Osteoblast (primary cell): Measurements from ENCODE around the gene GPR84. TPM values are rescaled to one million over a fixed set of nuclear protein-coding genes. Genes with fewer than 3 reads are reported as not detected.

Experiments used
- DNase-seq: peaks from one replicate; pipeline ENCODE4 v3.0.0; 2011; ENCODE audit warnings: low spot score, mixed read lengths; ENCODE audit not compliant: insufficient read length; ENCODE audit errors: missing footprints
- H2AFZ ChIP-seq: 2 replicates; pipeline ENCODE4 v1.6.0; 2011; ENCODE audit warnings: mild to moderate bottlenecking, low read length
- H3K27ac ChIP-seq: 2 replicates; pipeline ENCODE4 v1.5.1; 2011; ENCODE audit warnings: mild to moderate bottlenecking, low read depth, low read length, moderate library complexity
- H3K27me3 ChIP-seq: 2 replicates; pipeline ENCODE4 v1.6.0; 2012; ENCODE audit warnings: mild to moderate bottlenecking, control low read depth, inconsistent platforms, low read length, moderate library complexity; ENCODE audit not compliant: insufficient read depth
- H3K36me3 ChIP-seq: 2 replicates; pipeline ENCODE4 v1.5.1; 2011; ENCODE audit warnings: mild to moderate bottlenecking, low read length, control low read depth, moderate library complexity; ENCODE audit not compliant: insufficient read depth
- H3K4me1 ChIP-seq: 2 replicates; pipeline ENCODE4 v1.5.1; 2011; ENCODE audit warnings: mild to moderate bottlenecking, low read length, control low read depth, moderate library complexity; ENCODE audit not compliant: insufficient read depth
- H3K4me2 ChIP-seq: 2 replicates; pipeline ENCODE4 v1.6.0; 2011; ENCODE audit warnings: mild to moderate bottlenecking, low read length; ENCODE audit not compliant: insufficient read depth
- H3K4me3 ChIP-seq: fragments of 200-600 bp; sonication (generic); 3 replicates; pipeline ENCODE4 v1.5.1; 2012; ENCODE audit warnings: mild to moderate bottlenecking, low read length, inconsistent platforms; ENCODE audit not compliant: insufficient read depth
- H3K79me2 ChIP-seq: 2 replicates; pipeline ENCODE4 v1.6.0; 2012; ENCODE audit warnings: mild to moderate bottlenecking, low read length, control low read depth, inconsistent platforms; ENCODE audit not compliant: insufficient read depth
- H3K9me3 ChIP-seq: 2 replicates; pipeline ENCODE4 v1.5.1; 2011; ENCODE audit warnings: low read depth, low read length, control low read depth
- H4K20me1 ChIP-seq: 2 replicates; pipeline ENCODE4 v1.6.0; 2012; ENCODE audit warnings: mild to moderate bottlenecking, low read length, control low read depth; ENCODE audit not compliant: insufficient read depth
- total RNA-seq: library from RNA; depleted of rRNA; stranded (reverse); fragments of >200 nt; gene quantifications from 2 replicates; pipeline ENCODE4 v1.2.3, GENCODE V29; 2012
- TF ChIP-seq, protein P1 (sequence below): IDR thresholded peaks from 2 replicates; pipeline ENCODE4 v1.5.1; 2011; ENCODE audit warnings: mild to moderate bottlenecking, low read depth, low read length, moderate library complexity; ENCODE audit errors: extremely low read depth

Gene GPR84
- total RNA-seq, 1 donor, result 0.36 TPM

GRCh38 chr12:54411391-54412241 is 47.3 kb upstream of the GPR84 start:
- Histone ChIP-seq H3K4me3 (no peak overlapping the region), H3K79me2 (peaks cover 91% of the 10 kb centered on the region), H3K36me3 (peaks cover 51% of the 10 kb centered on the region), H3K4me2 (peak overlapping the region; percentile 25), H3K9me3 (no peaks in the 10 kb centered on the region), H4K20me1 (peaks cover 59% of the 10 kb centered on the region), H2AFZ (no peak overlapping the region), H3K4me1 (peaks cover 55% of the 10 kb centered on the region), H3K27me3 (no peaks in the 10 kb centered on the region), H3K27ac (peak overlapping the region; percentile 86)
- TF ChIP-seq, protein P1, sequence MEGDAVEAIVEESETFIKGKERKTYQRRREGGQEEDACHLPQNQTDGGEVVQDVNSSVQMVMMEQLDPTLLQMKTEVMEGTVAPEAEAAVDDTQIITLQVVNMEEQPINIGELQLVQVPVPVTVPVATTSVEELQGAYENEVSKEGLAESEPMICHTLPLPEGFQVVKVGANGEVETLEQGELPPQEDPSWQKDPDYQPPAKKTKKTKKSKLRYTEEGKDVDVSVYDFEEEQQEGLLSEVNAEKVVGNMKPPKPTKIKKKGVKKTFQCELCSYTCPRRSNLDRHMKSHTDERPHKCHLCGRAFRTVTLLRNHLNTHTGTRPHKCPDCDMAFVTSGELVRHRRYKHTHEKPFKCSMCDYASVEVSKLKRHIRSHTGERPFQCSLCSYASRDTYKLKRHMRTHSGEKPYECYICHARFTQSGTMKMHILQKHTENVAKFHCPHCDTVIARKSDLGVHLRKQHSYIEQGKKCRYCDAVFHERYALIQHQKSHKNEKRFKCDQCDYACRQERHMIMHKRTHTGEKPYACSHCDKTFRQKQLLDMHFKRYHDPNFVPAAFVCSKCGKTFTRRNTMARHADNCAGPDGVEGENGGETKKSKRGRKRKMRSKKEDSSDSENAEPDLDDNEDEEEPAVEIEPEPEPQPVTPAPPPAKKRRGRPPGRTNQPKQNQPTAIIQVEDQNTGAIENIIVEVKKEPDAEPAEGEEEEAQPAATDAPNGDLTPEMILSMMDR, result no peak
- peak; percentile 99 for DNase-seq

DNA sequence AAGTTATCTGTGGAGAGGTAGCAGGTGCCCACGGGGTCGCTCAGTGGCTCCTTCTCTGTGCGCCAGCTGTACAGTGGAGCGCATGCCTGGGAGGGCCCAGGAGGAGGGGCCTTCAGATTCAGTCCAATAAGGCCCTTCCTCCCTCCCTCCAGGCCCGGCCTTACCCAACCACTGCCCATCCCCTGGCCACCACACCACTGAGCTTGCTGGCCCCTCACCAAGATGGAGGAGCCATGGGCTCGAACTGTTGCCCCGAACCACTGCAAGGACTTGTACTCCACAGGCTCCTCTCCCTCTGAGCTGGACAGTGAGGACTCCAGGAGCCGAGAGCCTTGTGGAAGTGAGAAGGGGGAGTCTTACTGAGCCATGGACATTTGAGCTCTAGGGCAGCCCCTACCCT is 45.0 kb upstream of the GPR84 start:
- H3K27ac ChIP-seq, result peak overlapping the region; percentile 46
- peaks cover 34% of the 10 kb centered on the region for H3K4me1 ChIP-seq
- peaks cover 90% of the 10 kb centered on the region for H3K79me2 ChIP-seq

DNA sequence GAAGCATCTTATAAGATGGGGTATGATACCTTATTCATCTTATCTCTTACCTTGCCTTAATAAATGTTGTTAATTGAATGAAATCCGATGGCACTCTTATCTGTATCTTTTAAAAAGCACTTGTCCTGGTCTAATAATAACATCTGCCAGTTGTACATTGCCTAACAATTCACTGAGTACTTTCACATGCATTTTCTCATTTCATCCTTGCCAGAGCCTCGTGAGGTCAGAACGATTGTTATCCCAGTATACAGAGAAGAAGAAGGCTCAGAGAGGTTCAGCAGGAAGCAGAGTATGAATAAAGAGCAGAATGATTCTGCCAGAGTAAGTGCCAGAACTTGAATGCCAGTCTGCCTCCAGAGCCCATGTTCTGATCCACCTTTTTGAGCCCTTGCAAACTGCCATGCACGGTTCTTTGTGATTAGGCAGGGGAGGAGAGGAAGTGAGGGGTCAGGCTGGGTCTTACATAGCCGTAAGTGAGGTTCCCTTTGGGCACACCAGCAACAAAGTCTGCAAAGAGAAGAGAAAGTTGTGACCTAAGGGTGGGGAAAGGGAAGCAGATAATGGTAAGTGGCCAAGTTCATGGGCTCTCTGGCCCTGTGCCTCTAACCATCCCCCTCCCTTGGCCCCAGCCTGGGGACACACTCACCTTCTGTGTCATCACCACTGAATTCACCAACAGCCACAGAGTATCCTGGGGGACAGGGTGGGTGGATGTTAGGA is 43.1 kb upstream of the GPR84 start:
- Histone ChIP-seq H3K9me3 (no peaks in the 10 kb centered on the region), H2AFZ (no peak overlapping the region), H4K20me1 (peaks cover 55% of the 10 kb centered on the region), H3K4me1 (peaks cover 15% of the 10 kb centered on the region), H3K79me2 (peaks cover 77% of the 10 kb centered on the region), H3K4me3 (no peak overlapping the region), H3K27me3 (no peaks in the 10 kb centered on the region), H3K27ac (peak overlapping the region; percentile 22), H3K4me2 (no peak overlapping the region), H3K36me3 (peaks cover 88% of the 10 kb centered on the region)
- peak; percentile 22 for DNase-seq
- TF ChIP-seq, protein P1, result no peak

More for the DNA sequence above, 45.0 kb upstream of the GPR84 start:
- Histone ChIP-seq H3K27me3 (no peaks in the 10 kb centered on the region), H3K9me3 (no peaks in the 10 kb centered on the region), H3K4me2 (no peak overlapping the region), H3K36me3 (peaks cover 68% of the 10 kb centered on the region), H4K20me1 (peaks cover 61% of the 10 kb centered on the region), H3K4me3 (no peak overlapping the region), H2AFZ (no peak overlapping the region)
- TF ChIP-seq, protein P1, result no peak
- DNase-seq, result peak; percentile 6

GRCh38 chr12:54405573-54405972 is 41.3 kb upstream of the GPR84 start:
- peaks cover 99% of the 10 kb centered on the region for H3K36me3 ChIP-seq

More at GRCh38 chr12:54405573-54405972, 41.3 kb upstream of the GPR84 start:
- Histone ChIP-seq H3K4me1 (no peaks in the 10 kb centered on the region), H3K4me3 (no peak overlapping the region), H4K20me1 (peaks cover 56% of the 10 kb centered on the region), H3K9me3 (no peaks in the 10 kb centered on the region), H2AFZ (no peak overlapping the region), H3K79me2 (peaks cover 69% of the 10 kb centered on the region), H3K27me3 (no peaks in the 10 kb centered on the region), H3K27ac (peak overlapping the region; percentile 18), H3K4me2 (no peak overlapping the region)
- TF ChIP-seq, protein P1, result no peak
- peak; percentile 59 for DNase-seq
